Smooth muscle cell of trachea (primary cell): ENCODE measurements around the gene FAM89A. TPM values are rescaled to one million over a fixed set of nuclear protein-coding genes. Genes with fewer than 3 reads are reported as not detected.

Experiments
- total RNA-seq: library from RNA; depleted of rRNA; stranded (reverse); fragments of >200 nt; gene quantifications from 2 replicates; pipeline ENCODE4 v1.2.1, GENCODE V29; 2014

FAM89A gene
- total RNA-seq, result 4.9 and 7.8 TPM in 2 replicates

GRCh38 chr1:231040019-231040799 is at the start of gene FAM89A:
Gene FAM89A, minus strand, starts transcription at chr1:231040254. Its CDS starts 43 bp downstream, at chr1:231040211.

GRCh38 chr1:230978491-230979388 is 61.3 kb downstream of the FAM89A start, which contains the start of the genes ARV1 and TTC13:
Gene ARV1, plus strand, starts transcription at chr1:230979094. Its CDS starts 12 bp downstream, at chr1:230979106.
Gene TTC13, minus strand, starts transcription at chr1:230978861. Its CDS starts 31 bp downstream, at chr1:230978830.

Other genes starting within 250 kb of the FAM89A start
- gene C1orf198, start 171.7 kb downstream of the FAM89A start, total RNA-seq, result 21.4 and 42.7 TPM in 2 replicates
- 8.8 and 11.8 TPM in 2 replicates for gene TTC13, start 61.4 kb downstream of the FAM89A start, total RNA-seq
- gene ARV1, start 61.2 kb downstream of the FAM89A start, total RNA-seq, result 13.1 and 20.4 TPM in 2 replicates
- under 0.01 TPM in 1 of 2 replicates, not detected in the other for gene TRIM67, start 121.8 kb upstream of the FAM89A start, total RNA-seq
- gene GNPAT, start 201.0 kb upstream of the FAM89A start, total RNA-seq, result 59.7 and 63.4 TPM in 2 replicates